Measurements from ENCODE around the gene TAAR1. TPM values are rescaled to one million over a fixed set of nuclear protein-coding genes. Genes with fewer than 3 reads are reported as not detected.

The TAAR1 gene
- total and polyA plus RNA-seq, 2 donors (not counting 3 experiments of a cell fraction or from before 2014, with no cell fraction given): not detected

DNA sequence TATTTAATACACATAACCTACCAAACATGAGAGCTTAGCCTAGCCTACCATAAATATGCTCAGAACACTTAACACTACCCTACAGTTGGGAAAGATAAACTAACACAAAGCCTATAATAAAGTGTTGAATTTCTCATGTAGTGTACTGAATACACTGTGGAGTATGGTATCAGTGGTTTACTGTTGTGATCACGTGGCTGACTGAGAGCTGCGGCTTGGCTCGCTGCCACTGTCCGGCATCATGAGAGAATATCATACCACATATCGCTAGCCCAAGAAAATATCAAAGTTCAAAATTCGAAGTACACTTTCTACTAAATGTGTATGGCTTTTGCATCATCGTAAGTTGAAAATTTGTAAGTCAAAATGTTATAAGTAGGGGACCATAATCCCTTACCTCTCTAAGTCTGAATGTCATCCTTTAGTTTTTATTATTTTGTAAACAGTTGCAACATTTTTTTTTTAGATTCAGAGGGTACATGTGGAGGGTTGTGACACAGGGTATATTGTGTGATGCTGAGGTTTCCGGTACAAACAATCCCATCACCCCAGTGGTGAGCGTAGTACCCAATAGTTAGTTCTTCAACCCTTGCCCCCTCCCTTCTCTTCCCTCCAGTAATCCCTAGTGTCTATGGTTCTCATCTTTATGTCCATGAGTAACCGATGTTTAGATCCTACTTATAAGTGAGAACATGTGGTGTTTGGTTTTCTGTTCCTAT lies 14.6 kb upstream of the TAAR1 start:
- no peaks in the 10 kb centered on the region for H3K79me2 ChIP-seq (ENCODE audit: control insufficient read depth, insufficient read depth, low read length)
- no peak overlapping the region for H2AFZ ChIP-seq (ENCODE audit: low read depth, low read length)
- ChIA-PET CTCF (interaction anchor here (1.2 to 8.0 kb wide), 2 partner anchors 19 to 126 kb away, joined by 3 to 154 read pairs; partner anchors contain the start of gene SLC18B1), POLR2A (no interaction called here)
- dilution Hi-C loops (cut with MboI; ENCODE audit: extremely low pct_ligation_motif_present, low sequenced_read_pairs): no loop called here
- H3K4me3 ChIP-seq (replicated peaks in 1 of 3; ENCODE audit: insufficient read depth in 1 of 3, low read depth in 1 of 3, low read length in 3 of 3): no peak overlapping the region
- TF ChIP-seq GATA2 (IDR thresholded peaks at IDR 0.05; ENCODE audit: insufficient read depth, insufficient read length, low read depth, low read length) (no peak), FOS (IDR thresholded peaks at IDR 0.05; ENCODE audit: borderline replicate concordance, insufficient read depth, low read length) (no peak), POLR2A (IDR thresholded peaks at IDR 0.05; ENCODE audit: low read depth, low read length) (no peak), POLR2AphosphoS5 (IDR thresholded peaks at IDR 0.05; ENCODE audit: insufficient read depth, low read depth, low read length) (no peak), EZH2 (IDR thresholded peaks at IDR 0.05; ENCODE audit: borderline replicate concordance, low read depth, low read length, severe bottlenecking) (no peak), JUN (IDR thresholded peaks at IDR 0.05; ENCODE audit: borderline replicate concordance, insufficient read depth, insufficient read length, low read depth) (no peak), MYC (IDR thresholded peaks at IDR 0.05; ENCODE audit: low read depth, low read length) (no peak)
- TF ChIP-seq, protein P1, sequence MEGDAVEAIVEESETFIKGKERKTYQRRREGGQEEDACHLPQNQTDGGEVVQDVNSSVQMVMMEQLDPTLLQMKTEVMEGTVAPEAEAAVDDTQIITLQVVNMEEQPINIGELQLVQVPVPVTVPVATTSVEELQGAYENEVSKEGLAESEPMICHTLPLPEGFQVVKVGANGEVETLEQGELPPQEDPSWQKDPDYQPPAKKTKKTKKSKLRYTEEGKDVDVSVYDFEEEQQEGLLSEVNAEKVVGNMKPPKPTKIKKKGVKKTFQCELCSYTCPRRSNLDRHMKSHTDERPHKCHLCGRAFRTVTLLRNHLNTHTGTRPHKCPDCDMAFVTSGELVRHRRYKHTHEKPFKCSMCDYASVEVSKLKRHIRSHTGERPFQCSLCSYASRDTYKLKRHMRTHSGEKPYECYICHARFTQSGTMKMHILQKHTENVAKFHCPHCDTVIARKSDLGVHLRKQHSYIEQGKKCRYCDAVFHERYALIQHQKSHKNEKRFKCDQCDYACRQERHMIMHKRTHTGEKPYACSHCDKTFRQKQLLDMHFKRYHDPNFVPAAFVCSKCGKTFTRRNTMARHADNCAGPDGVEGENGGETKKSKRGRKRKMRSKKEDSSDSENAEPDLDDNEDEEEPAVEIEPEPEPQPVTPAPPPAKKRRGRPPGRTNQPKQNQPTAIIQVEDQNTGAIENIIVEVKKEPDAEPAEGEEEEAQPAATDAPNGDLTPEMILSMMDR (IDR thresholded peaks at IDR 0.05; ENCODE audit: extremely low read depth in 1 of 2, insufficient read depth in 1 of 2, low read depth in 1 of 2, low read length in 2 of 2): no peak
- TF ChIP-seq, protein P2, sequence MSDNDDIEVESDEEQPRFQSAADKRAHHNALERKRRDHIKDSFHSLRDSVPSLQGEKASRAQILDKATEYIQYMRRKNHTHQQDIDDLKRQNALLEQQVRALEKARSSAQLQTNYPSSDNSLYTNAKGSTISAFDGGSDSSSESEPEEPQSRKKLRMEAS (IDR thresholded peaks at IDR 0.05; ENCODE audit: insufficient read depth, insufficient read length): no peak
- peaks cover 2% of the 10 kb centered on the region for H3K4me1 ChIP-seq (ENCODE audit: control insufficient read depth, extremely low read depth, insufficient read depth, low read length)
- H4K20me1 ChIP-seq (replicated peaks; ENCODE audit: control insufficient read depth, extremely low read depth, insufficient read depth, low read length): no peaks in the 10 kb centered on the region
- BruUV-seq (replicated peaks): no TSS peak
- H3K4me2 ChIP-seq (ENCODE audit: insufficient read depth, low read length): no peak overlapping the region
- DNase-seq (ENCODE audit: low read depth, low spot score) (no peak), FAIRE-seq (no peak)
- no peaks in the 10 kb centered on the region for H3K9me1 ChIP-seq (replicated peaks; ENCODE audit: control insufficient read depth, extremely low read depth, insufficient read depth, low read length)
- H3K9me3 ChIP-seq (replicated peaks; ENCODE audit: control insufficient read depth, insufficient read depth, low read length): no peaks in the 10 kb centered on the region
- intact Hi-C loops (cut with micrococcal nuclease): no loop called here
- no peaks in the 10 kb centered on the region for H3K36me3 ChIP-seq (ENCODE audit: control insufficient read depth in 2 of 2, extremely low read depth in 1 of 2, insufficient read depth in 2 of 2, low read length in 2 of 2)
- H3K27ac ChIP-seq (ENCODE audit: insufficient read depth, low read depth, low read length): no peak overlapping the region
- no peak overlapping the region for H3K9ac ChIP-seq (replicated peaks; ENCODE audit: extremely low read depth, insufficient read depth, low read length)
- H3K27me3 ChIP-seq (ENCODE audit: control insufficient read depth in 2 of 2, insufficient read depth in 2 of 2, low read length in 2 of 2): no peaks in the 10 kb centered on the region
